K562 (cell line): ENCODE measurements around the gene PRKCQ.

ENCODE experiments used
- IRF2 ChIP-seq: sonication (generic); formaldehyde crosslinking; IDR thresholded peaks from 2 replicates; pipeline ENCODE4 v1.8.1; 2022; ENCODE audit warnings: mild to moderate bottlenecking, missing genetic modification reagents
- SMARCB1 ChIP-seq: IDR thresholded peaks from 2 replicates; pipeline ENCODE4 v1.6.1; 2011; ENCODE audit warnings: improper control_type of control experiment, low read depth; ENCODE audit not compliant: insufficient read length
- SOX6 ChIP-seq: fragments of 450-650 bp; IDR thresholded peaks from 2 replicates; pipeline ENCODE4 v1.6.1; 2014; ENCODE audit warnings: mild to moderate bottlenecking
- U2AF1 ChIP-seq: fragments of 200-400 bp; formaldehyde crosslinking; optimal IDR thresholded peaks from 2 replicates; pipeline ENCODE3; 2017; ENCODE audit warnings: mild to moderate bottlenecking, low read depth, low read length, moderate library complexity
- ZBTB12 ChIP-seq: fragments of 250-450 bp; sonication (Bioruptor Pico); IDR thresholded peaks from 2 replicates; pipeline ENCODE4 v1.4.0; 2020
- TF ChIP-seq, protein P1 (sequence below): sonication (generic); formaldehyde crosslinking; IDR thresholded peaks from 2 replicates; pipeline ENCODE4 v1.4.0; 2020; ENCODE audit warnings: mild to moderate bottlenecking, missing genetic modification reagents

DNA sequence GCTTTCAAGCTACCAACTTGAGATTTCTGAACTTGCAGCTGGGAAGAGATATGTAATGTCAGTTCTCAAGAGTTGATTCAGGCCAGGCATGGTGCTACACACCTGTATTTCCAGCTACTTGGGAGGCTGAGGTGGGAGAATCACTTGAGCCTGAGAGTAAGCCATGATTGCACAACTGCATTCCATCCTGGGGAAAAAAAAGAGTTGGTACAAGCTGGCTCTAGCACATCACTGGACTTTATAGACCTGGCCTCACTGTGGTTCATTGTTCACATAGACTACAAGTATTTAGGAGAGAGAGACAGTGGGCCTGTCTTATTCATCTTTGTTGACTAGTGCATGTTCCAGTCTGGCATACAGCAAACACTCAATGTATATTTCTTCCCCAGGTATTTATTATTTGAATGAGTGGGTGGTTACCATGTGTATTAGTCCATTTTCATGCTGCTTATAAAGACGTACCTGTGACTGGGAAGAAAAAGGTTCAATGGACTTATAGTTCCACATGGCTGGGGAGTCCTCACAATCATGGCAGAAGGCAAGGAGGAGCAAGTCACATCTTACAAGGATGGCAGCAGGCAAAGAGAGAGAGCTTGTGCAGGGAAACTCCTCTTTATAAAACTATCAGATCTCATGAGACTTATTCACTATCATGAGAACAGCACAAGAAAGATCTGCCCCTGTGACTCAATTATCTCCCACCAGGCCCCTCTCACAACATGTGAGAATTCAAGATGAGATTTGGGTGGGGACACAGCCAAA, 200.9 kb downstream of the PRKCQ start:
- TF ChIP-seq U2AF1: no peak
- no peak for TF ChIP-seq SOX6
- TF ChIP-seq, protein P1, sequence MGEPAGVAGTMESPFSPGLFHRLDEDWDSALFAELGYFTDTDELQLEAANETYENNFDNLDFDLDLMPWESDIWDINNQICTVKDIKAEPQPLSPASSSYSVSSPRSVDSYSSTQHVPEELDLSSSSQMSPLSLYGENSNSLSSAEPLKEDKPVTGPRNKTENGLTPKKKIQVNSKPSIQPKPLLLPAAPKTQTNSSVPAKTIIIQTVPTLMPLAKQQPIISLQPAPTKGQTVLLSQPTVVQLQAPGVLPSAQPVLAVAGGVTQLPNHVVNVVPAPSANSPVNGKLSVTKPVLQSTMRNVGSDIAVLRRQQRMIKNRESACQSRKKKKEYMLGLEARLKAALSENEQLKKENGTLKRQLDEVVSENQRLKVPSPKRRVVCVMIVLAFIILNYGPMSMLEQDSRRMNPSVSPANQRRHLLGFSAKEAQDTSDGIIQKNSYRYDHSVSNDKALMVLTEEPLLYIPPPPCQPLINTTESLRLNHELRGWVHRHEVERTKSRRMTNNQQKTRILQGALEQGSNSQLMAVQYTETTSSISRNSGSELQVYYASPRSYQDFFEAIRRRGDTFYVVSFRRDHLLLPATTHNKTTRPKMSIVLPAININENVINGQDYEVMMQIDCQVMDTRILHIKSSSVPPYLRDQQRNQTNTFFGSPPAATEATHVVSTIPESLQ: no peak
- TF ChIP-seq SMARCB1: no peak
- TF ChIP-seq ZBTB12: no peak
- TF ChIP-seq IRF2: no peak
